Stomach (tissue), 4 donors: ENCODE results near the gene VEZF1.

ENCODE experiments used
- CTCF ChIP-seq, 7 experiments: fragments of 450-650 bp in 4 of 7; fragments of 200-600 bp in 3 of 7; sonication (generic) in 3 of 7; IDR thresholded peaks; one replicate each; pipeline ENCODE4 v1.5.1; 2016 to 2019; ENCODE audit warnings: antibody characterized with exemption in 7 of 7, control low read depth in 2 of 7, mild to moderate bottlenecking in 1 of 7
- EP300 ChIP-seq: sonication (generic); formaldehyde crosslinking; IDR thresholded peaks from one replicate; pipeline ENCODE4 v1.6.1; 2017; ENCODE audit warnings: antibody characterized with exemption
- POLR2A ChIP-seq, 4 donors: fragments of 450-650 bp; IDR thresholded peaks; one replicate each; pipeline ENCODE4 v1.6.1; 2016; ENCODE audit warnings: antibody characterized with exemption in 4 of 4, control low read depth in 2 of 4, mild to moderate bottlenecking in 1 of 4, moderate library complexity in 1 of 4
- POLR2AphosphoS5 ChIP-seq, 3 donors: sonication (generic); formaldehyde crosslinking; IDR thresholded peaks; one replicate each; pipeline ENCODE4 v1.6.1; 2016; ENCODE audit warnings: antibody characterized with exemption in 3 of 3

GRCh38 chr17:57953219-57953618 lies 34.8 kb downstream of the VEZF1 start:
- no peak for TF ChIP-seq POLR2AphosphoS5 (IDR thresholded peaks at IDR 0.05)
- TF ChIP-seq CTCF (IDR thresholded peaks at IDR 0.05), result no peak
- no peak for TF ChIP-seq POLR2A (IDR thresholded peaks at IDR 0.05)
- TF ChIP-seq EP300, result no peak
